GM10248 (cell line): ENCODE results near the gene WDR49.

Source experiments
- CTCF ChIA-PET: fragments of 300-600 bp; sonication (Branson Sonifier 250); formaldehyde crosslinking; extraction: SDS; loops from one replicate; lab custom pipeline; 2021; ENCODE audit warnings: antibody characterized with exemption; lab: Yijun Ruan, JAX
- POLR2A ChIA-PET: fragments of 350-650 bp; sonication (Branson Sonifier 250); formaldehyde crosslinking; extraction: SDS; loops from one replicate; lab custom pipeline; 2020; ENCODE audit warnings: antibody characterized with exemption; lab: Yijun Ruan, JAX
- DNase-seq: peaks from one replicate; pipeline ENCODE4 v3.0.0; 2012; ENCODE audit errors: extremely low spot score
- TF ChIP-seq, protein P1 (sequence below): IDR thresholded peaks from 2 replicates; pipeline ENCODE4 v1.5.1; 2012; ENCODE audit warnings: mild to moderate bottlenecking, low read depth; ENCODE audit errors: extremely low read depth, missing control alignments, control extremely low read depth

The WDR49 gene

DNA sequence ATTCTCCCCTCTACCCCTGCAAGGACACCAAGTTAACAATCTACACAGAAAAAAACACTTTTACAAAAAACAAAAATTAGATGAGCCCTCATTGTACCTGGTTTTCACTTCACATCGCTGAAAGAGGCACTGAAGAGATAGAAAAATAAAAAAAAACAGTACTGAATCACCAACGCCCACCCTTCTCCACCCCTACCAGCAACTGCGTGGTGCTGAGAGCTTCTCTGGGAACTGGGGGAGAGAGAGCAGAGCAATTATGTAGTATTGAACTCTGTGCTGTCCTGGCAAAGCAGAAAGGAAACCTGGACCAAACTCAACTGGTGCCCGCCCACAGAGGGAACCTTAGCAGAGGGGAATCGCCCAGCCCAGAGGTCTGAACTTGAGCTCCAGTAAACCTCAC is 44.6 kb downstream of the WDR49 start:
- TF ChIP-seq, protein P1, sequence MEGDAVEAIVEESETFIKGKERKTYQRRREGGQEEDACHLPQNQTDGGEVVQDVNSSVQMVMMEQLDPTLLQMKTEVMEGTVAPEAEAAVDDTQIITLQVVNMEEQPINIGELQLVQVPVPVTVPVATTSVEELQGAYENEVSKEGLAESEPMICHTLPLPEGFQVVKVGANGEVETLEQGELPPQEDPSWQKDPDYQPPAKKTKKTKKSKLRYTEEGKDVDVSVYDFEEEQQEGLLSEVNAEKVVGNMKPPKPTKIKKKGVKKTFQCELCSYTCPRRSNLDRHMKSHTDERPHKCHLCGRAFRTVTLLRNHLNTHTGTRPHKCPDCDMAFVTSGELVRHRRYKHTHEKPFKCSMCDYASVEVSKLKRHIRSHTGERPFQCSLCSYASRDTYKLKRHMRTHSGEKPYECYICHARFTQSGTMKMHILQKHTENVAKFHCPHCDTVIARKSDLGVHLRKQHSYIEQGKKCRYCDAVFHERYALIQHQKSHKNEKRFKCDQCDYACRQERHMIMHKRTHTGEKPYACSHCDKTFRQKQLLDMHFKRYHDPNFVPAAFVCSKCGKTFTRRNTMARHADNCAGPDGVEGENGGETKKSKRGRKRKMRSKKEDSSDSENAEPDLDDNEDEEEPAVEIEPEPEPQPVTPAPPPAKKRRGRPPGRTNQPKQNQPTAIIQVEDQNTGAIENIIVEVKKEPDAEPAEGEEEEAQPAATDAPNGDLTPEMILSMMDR, result no peak
- ChIA-PET CTCF (no interaction called here), POLR2A (no interaction called here)
- DNase-seq, result no peak

DNA sequence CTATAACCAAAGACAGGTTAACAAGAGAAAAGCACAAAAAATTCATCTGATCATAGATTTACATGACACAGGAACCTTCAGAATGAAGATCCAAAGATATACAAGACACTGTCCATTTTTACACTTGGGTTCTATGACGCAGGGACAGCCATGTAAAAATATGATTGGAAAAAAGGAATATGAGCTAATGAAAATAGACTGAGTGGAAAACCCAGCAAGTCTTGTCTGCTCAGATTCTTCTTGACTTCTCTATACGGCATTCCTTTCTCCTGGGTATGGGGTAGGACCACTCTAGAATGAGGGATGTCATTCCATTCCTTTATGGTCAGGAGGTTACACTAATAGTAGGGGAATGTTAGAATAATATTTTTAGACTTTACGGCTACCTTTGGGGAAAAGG is 46.9 kb downstream of the WDR49 start:
- ChIA-PET CTCF (interaction anchor here (0.8 to 0.9 kb wide), 2 partner anchors 18 to 275 kb away, joined by 3 read pairs; no protein-coding TSS in a partner anchor), POLR2A (no interaction called here)
- TF ChIP-seq, protein P1, result no peak
- no peak for DNase-seq

DNA sequence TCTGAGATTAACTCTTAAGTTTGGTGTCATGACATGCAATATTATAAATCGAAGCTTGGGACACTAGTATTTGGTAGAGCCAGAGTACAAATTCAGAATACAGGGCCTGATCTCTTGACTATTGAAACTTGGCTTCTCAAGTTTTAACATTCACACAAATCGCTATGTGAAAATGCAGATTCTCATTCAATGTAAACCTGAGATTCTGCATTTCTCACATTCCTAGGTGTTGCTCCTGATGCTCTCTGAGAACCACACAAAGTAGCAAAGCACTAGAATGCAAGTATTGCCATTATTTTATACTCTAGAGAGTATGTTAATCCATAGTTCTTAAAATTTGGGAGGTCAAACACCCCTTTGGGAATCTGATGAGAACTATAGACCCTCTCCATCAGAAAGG is 47.9 kb downstream of the WDR49 start:
- CTCF ChIA-PET, result interaction anchor here (0.9 kb wide), 1 partner anchor 19 kb away, joined by 3 read pairs; no protein-coding TSS in a partner anchor
- POLR2A ChIA-PET, result no interaction called here
- TF ChIP-seq, protein P1, result no peak
- DNase-seq, result no peak

DNA sequence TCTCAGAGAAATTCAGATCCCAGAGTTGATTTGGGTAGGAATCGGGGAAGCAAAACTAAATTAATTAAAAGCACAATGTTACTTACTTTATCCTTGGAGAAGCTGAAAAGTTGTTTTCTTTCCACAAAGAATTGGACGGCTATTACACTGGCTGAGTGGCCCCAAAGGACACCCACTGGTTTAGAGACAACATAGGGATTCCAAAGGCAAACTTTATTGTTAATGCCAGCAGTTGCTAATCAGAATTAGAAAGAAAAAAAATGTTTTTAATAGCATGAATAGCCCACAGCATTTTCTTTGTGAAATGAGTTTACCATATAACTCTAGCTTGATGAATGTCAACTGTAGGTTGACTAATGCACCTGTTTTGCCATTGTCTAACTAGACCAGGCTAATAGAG is 51.7 kb downstream of the WDR49 start:
- POLR2A ChIA-PET, result no interaction called here
- TF ChIP-seq, protein P1, result no peak
- no peak for DNase-seq
- CTCF ChIA-PET, result interaction anchor here (1.2 to 1.3 kb wide), 2 partner anchors 9 to 24 kb away, joined by 3 to 5 read pairs; no protein-coding TSS in a partner anchor

DNA sequence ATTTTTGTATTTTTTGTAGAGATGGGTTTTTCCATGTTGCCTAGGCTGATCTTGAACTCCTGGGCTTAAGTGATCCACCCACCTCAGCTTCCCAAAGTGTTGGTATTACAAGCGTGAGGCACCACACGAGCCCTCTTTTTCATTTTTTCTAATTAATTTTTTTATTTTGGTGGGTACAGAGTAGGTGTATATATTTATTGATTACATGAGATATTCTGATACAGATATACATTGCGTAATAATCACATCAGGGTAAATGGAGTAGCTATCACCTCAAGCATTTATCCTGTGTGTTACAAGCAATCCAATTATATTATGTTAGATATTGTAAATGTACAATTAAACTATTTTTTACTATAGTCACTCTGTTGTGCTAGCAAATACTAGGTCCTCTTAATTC is 66.1 kb downstream of the WDR49 start:
- DNase-seq, result no peak
- POLR2A ChIA-PET, result no interaction called here
- CTCF ChIA-PET, result interaction anchor here (1.4 kb wide), 1 partner anchor 12 kb away, joined by 3 read pairs; no protein-coding TSS in a partner anchor
- TF ChIP-seq, protein P1, result no peak

DNA sequence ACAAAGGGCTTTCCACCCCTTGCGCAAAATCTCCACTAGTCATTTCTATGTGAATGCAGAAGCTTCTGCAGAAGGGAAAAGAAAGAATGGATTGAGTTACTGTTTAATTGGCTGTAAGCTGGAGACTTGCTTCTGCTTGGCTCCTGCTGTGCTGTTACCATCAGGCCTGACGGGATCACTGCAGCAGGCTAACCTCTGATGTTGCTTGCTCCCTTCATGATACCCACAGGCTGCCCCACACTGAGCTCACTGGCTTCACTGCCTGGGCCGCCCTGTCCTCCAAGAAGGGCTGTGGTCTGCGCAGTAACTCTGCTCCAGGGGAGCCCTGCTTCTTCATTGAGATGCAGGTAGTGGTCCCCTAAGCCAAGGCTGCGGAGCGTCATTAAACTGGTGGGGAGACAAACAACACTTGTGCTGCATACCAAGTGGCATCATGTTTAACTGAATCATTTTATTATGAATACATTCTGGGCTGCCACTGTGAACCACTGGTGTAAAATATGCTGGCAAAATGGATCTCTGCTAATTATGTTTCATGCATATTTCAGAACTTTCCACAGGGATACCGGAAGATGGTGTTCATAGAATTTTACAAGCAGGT is 78.6 kb downstream of the WDR49 start:
- POLR2A ChIA-PET, result no interaction called here
- TF ChIP-seq, protein P1, result no peak
- DNase-seq, result no peak
- CTCF ChIA-PET, result no interaction called here
